RWPE1 (cell line): ENCODE measurements around the gene GRB10.

Source experiments
- CTCF ChIA-PET: fragments of 350-600 bp; sonication (Branson Sonifier 250); formaldehyde crosslinking; extraction: SDS; loops from one replicate; lab custom pipeline; 2021; lab: Yijun Ruan, JAX
- POLR2A ChIA-PET: fragments of 400-600 bp; formaldehyde crosslinking; extraction: SDS; loops from one replicate; lab custom pipeline; 2020; ENCODE audit warnings: antibody characterized with exemption; ENCODE audit not compliant: low non-redundant PET; lab: Yijun Ruan, JAX
- DNase-seq: peaks from one replicate; pipeline ENCODE4 v3.0.0; 2012; ENCODE audit warnings: low spot score
- H3K27ac ChIP-seq: fragments of 450-650 bp; 2 replicates; pipeline ENCODE4 v1.5.1; 2017
- CTCF ChIP-seq: fragments of 450-650 bp; conservative IDR thresholded peaks from 2 replicates; pipeline ENCODE4 v1.5.1; 2017; ENCODE audit warnings: low read depth, mild to moderate bottlenecking

The GRB10 gene

DNA sequence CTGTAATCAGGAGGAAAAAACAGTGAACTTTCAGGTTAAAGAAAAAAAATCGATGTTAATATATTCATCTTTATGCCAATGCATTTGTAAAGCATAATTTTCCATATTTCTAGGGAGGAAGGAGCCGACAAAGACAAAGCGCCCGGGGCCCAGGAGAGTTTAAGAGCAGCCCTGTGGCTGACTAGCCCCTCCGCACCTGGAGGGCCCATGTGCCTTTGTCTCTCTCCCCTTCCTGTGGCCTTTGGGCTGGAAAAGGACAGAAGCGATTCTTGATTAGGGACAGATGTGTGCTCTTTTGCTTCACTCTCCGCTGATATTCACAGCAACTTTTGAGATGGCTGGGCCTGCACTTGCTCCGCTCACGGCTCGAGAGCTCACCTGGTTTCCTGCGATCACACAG, 240.6 kb downstream of the GRB10 start:
- no peak overlapping the region for H3K27ac ChIP-seq
- no peak for TF ChIP-seq CTCF
- ChIA-PET CTCF (no interaction called here), POLR2A (no interaction called here)
- DNase-seq = no peak

GRCh38 chr7:50540785-50541579, 241.7 kb downstream of the GRB10 start:
- H3K27ac ChIP-seq = no peak overlapping the region
- no peak for DNase-seq
- no peak for TF ChIP-seq CTCF
- ChIA-PET CTCF (interaction anchor here (0.5 kb wide), 1 partner anchor 28 kb away, joined by 4 read pairs; no protein-coding TSS in a partner anchor), POLR2A (interaction anchor here (0.5 kb wide), 1 partner anchor 72 kb away, joined by 9 read pairs; no protein-coding TSS in a partner anchor)
